IPS DF 6.9 (cell line): ENCODE measurements around the gene SCAF1.

Source experiments
- DNase-seq: peaks from one replicate; pipeline ENCODE4 v3.0.0-alpha.2; 2013; ENCODE audit warnings: low read depth, low spot score
- H3K27ac ChIP-seq: one replicate; pipeline ENCODE4 v1.5.1; 2013; ENCODE audit warnings: low read length, control low read depth
- H3K27me3 ChIP-seq: 2 replicates; pipeline ENCODE4 v1.6.1; 2013; ENCODE audit warnings: mild to moderate bottlenecking, low read length; ENCODE audit not compliant: control insufficient read depth, insufficient read depth
- H3K36me3 ChIP-seq: 2 replicates; pipeline ENCODE4 v1.6.1; 2013; ENCODE audit warnings: low read length; ENCODE audit not compliant: control insufficient read depth, insufficient read depth
- H3K4me1 ChIP-seq: 2 replicates; pipeline ENCODE4 v1.6.1; 2013; ENCODE audit warnings: low read length; ENCODE audit not compliant: control insufficient read depth, insufficient read depth
- H3K4me3 ChIP-seq: 2 replicates; pipeline ENCODE4 v1.5.1; 2013; ENCODE audit warnings: mild to moderate bottlenecking, low read length
- H3K9me3 ChIP-seq: 2 replicates; pipeline ENCODE4 v1.6.1; 2013; ENCODE audit warnings: low read length, inconsistent platforms; ENCODE audit not compliant: control insufficient read depth, insufficient read depth
- WGBS: extraction: QIAGEN DNeasy Blood & Tissue Kit; methylation state at CpG from one replicate; pipeline ENCODE4 v1.1.7; 2013; ENCODE audit warnings: mixed read lengths, missing lambda C conversion rate; ENCODE audit not compliant: insufficient read length, insufficient coverage; 5-methylcytosine and 5-hydroxymethylcytosine counted together

SCAF1 gene

GRCh38 chr19:49597703-49597974, 44.4 kb upstream of the SCAF1 start:
- Histone ChIP-seq H3K27ac (no peak overlapping the region), H3K36me3 (peaks cover 54% of the 10 kb centered on the region), H3K4me1 (no peaks in the 10 kb centered on the region), H3K9me3 (no peaks in the 10 kb centered on the region), H3K27me3 (no peaks in the 10 kb centered on the region), H3K4me3 (no peak overlapping the region)
- DNase-seq: no peak
- no CpG with 5 or more reads among the region's 29 CpGs for WGBS

- Histone ChIP-seq H3K36me3 (peaks cover 52% of the 10 kb centered on the region), H3K27me3 (no peaks in the 10 kb centered on the region), H3K4me3 (no peak overlapping the region), H3K9me3 (no peaks in the 10 kb centered on the region), H3K4me1 (no peaks in the 10 kb centered on the region), H3K27ac (no peak overlapping the region)
- no CpG with 5 or more reads among the region's 26 CpGs for WGBS
- no peak for DNase-seq
Measured at GRCh38 chr19:49599378-49600295, 42.4 kb upstream of the SCAF1 start.

GRCh38 chr19:49601482-49602038, 40.4 kb upstream of the SCAF1 start:
- Histone ChIP-seq H3K27ac (no peak overlapping the region), H3K9me3 (no peaks in the 10 kb centered on the region), H3K27me3 (no peaks in the 10 kb centered on the region), H3K4me3 (no peak overlapping the region), H3K4me1 (no peaks in the 10 kb centered on the region), H3K36me3 (peaks cover 43% of the 10 kb centered on the region)
- no CpG with 5 or more reads among the region's 38 CpGs for WGBS
- no peak for DNase-seq

- Histone ChIP-seq H3K36me3 (peaks cover 35% of the 10 kb centered on the region), H3K27me3 (no peaks in the 10 kb centered on the region), H3K4me1 (no peaks in the 10 kb centered on the region), H3K4me3 (no peak overlapping the region), H3K9me3 (no peaks in the 10 kb centered on the region), H3K27ac (no peak overlapping the region)
- no CpG with 5 or more reads among the region's 2 CpGs for WGBS
- no peak for DNase-seq
Measured at GRCh38 chr19:49602806-49603205, 39.2 kb upstream of the SCAF1 start.

- H3K27ac ChIP-seq: no peak overlapping the region
- no peak overlapping the region for H3K4me3 ChIP-seq
- no peak for DNase-seq
- no peaks in the 10 kb centered on the region for H3K9me3 ChIP-seq
- H3K36me3 ChIP-seq: peaks cover 28% of the 10 kb centered on the region
- WGBS: no CpG with 5 or more reads among the region's 7 CpGs
- no peaks in the 10 kb centered on the region for H3K4me1 ChIP-seq
- no peaks in the 10 kb centered on the region for H3K27me3 ChIP-seq
Measured at GRCh38 chr19:49605605-49606004, 36.4 kb upstream of the SCAF1 start.

- no peaks in the 10 kb centered on the region for H3K27me3 ChIP-seq
- no peaks in the 10 kb centered on the region for H3K4me1 ChIP-seq
- H3K36me3 ChIP-seq: peaks cover 18% of the 10 kb centered on the region
- WGBS: no CpG with 5 or more reads among the region's 12 CpGs
- no peak for DNase-seq
- no peak overlapping the region for H3K4me3 ChIP-seq
- no peak overlapping the region for H3K27ac ChIP-seq
- H3K9me3 ChIP-seq: no peaks in the 10 kb centered on the region
Measured at GRCh38 chr19:49609499-49610092, 32.4 kb upstream of the SCAF1 start.

- WGBS: no CpG with 5 or more reads among the region's 4 CpGs
- DNase-seq: no peak
- H3K4me1 ChIP-seq: no peaks in the 10 kb centered on the region
- H3K27me3 ChIP-seq: no peaks in the 10 kb centered on the region
- H3K4me3 ChIP-seq: no peak overlapping the region
- peaks cover 20% of the 10 kb centered on the region for H3K36me3 ChIP-seq
- no peaks in the 10 kb centered on the region for H3K9me3 ChIP-seq
- no peak overlapping the region for H3K27ac ChIP-seq
Measured at GRCh38 chr19:49613374-49613773, 28.6 kb upstream of the SCAF1 start.

GRCh38 chr19:49614096-49614833, 27.7 kb upstream of the SCAF1 start:
- H3K27ac ChIP-seq: no peak overlapping the region
- H3K36me3 ChIP-seq: peaks cover 21% of the 10 kb centered on the region
- no peak overlapping the region for H3K4me3 ChIP-seq
- H3K4me1 ChIP-seq: no peaks in the 10 kb centered on the region
- no peaks in the 10 kb centered on the region for H3K27me3 ChIP-seq
- H3K9me3 ChIP-seq: no peaks in the 10 kb centered on the region
- no CpG with 5 or more reads among the region's 19 CpGs for WGBS
- DNase-seq: no peak

- H3K27me3 ChIP-seq: no peaks in the 10 kb centered on the region
- no peaks in the 10 kb centered on the region for H3K9me3 ChIP-seq
- H3K4me1 ChIP-seq: no peaks in the 10 kb centered on the region
- no peak overlapping the region for H3K27ac ChIP-seq
- no CpG with 5 or more reads among the region's 23 CpGs for WGBS
- H3K4me3 ChIP-seq: no peak overlapping the region
- DNase-seq: no peak
- peaks cover 27% of the 10 kb centered on the region for H3K36me3 ChIP-seq
Measured at GRCh38 chr19:49615861-49616260, 26.1 kb upstream of the SCAF1 start.

- no peaks in the 10 kb centered on the region for H3K27me3 ChIP-seq
- no peak overlapping the region for H3K27ac ChIP-seq
- H3K4me1 ChIP-seq: no peaks in the 10 kb centered on the region
- no peaks in the 10 kb centered on the region for H3K9me3 ChIP-seq
- no CpG with 5 or more reads among the region's 7 CpGs for WGBS
- H3K4me3 ChIP-seq: no peak overlapping the region
- peaks cover 29% of the 10 kb centered on the region for H3K36me3 ChIP-seq
- DNase-seq: no peak
Measured at GRCh38 chr19:49616532-49616931, 25.5 kb upstream of the SCAF1 start.
